Smooth muscle cell (in vitro differentiated cells): ENCODE measurements around the gene KRTAP10-10. TPM values are rescaled to one million over a fixed set of nuclear protein-coding genes. Genes with fewer than 3 reads are reported as not detected.

Experiments
- DNase-seq: peaks from one replicate; lab custom pipeline; 2025; ENCODE audit not compliant: unreplicated experiment; lab: John Stamatoyannopoulos, UW
- H2AFZ ChIP-seq: fragments of 200-600 bp; sonication (generic); 2 replicates; pipeline ENCODE4 v1.6.0; 2016; ENCODE audit warnings: antibody characterized with exemption, low read depth, mild to moderate bottlenecking
- H3F3A ChIP-seq: fragments of 200-600 bp; sonication (generic); 2 replicates; pipeline ENCODE4 v1.6.0; 2017; ENCODE audit warnings: antibody characterized with exemption, low read depth
- H3K27ac ChIP-seq: fragments of 200-600 bp; sonication (generic); 2 replicates; pipeline ENCODE4 v1.5.1; 2016; ENCODE audit warnings: low read depth, mild to moderate bottlenecking
- H3K27me3 ChIP-seq: fragments of 200-600 bp; sonication (generic); 2 replicates; pipeline ENCODE4 v1.6.1; 2016; ENCODE audit warnings: low read depth, mild to moderate bottlenecking
- H3K36me3 ChIP-seq: fragments of 200-600 bp; sonication (generic); 2 replicates; pipeline ENCODE4 v1.5.1; 2016; ENCODE audit warnings: low read depth
- H3K4me1 ChIP-seq: fragments of 200-600 bp; sonication (generic); 2 replicates; pipeline ENCODE4 v1.5.1; 2016; ENCODE audit warnings: low read depth
- H3K4me2 ChIP-seq: fragments of 200-600 bp; sonication (generic); 2 replicates; pipeline ENCODE4 v1.6.0; 2016; ENCODE audit warnings: mild to moderate bottlenecking
- H3K4me3 ChIP-seq: fragments of 200-600 bp; sonication (generic); 2 replicates; pipeline ENCODE4 v1.5.1; 2016; ENCODE audit warnings: mild to moderate bottlenecking
- H3K79me2 ChIP-seq: fragments of 200-600 bp; sonication (generic); 2 replicates; pipeline ENCODE4 v1.6.0; 2016; ENCODE audit warnings: low read depth, mild to moderate bottlenecking
- H3K9ac ChIP-seq: fragments of 200-600 bp; sonication (generic); 2 replicates; pipeline ENCODE4 v1.6.0; 2016; ENCODE audit warnings: low read depth
- H3K9me3 ChIP-seq: fragments of 200-600 bp; sonication (generic); replicated peaks from 2 replicates; pipeline ENCODE4 v1.5.1; 2016; ENCODE audit warnings: low read depth
- H4K20me1 ChIP-seq: fragments of 200-600 bp; sonication (generic); 2 replicates; pipeline ENCODE4 v1.6.0; 2016; ENCODE audit warnings: low read depth
- WGBS: methylation state at CpG from one replicate; pipeline ENCODE4 v1.1.7; 2016; ENCODE audit warnings: low lambda C conversion rate; 5-methylcytosine and 5-hydroxymethylcytosine counted together
- polyA plus RNA-seq: library from polyadenylated mRNA; unstranded; fragments of >200 nt; fragmentation: Nextera tagmentation; extraction: Ambion mirVana; gene quantifications from 2 replicates; pipeline ENCODE4 v1.2.1, GENCODE V29; 2016
- total RNA-seq: library from RNA; depleted of rRNA; stranded (reverse); fragments of >200 nt; gene quantifications from 2 replicates; pipeline ENCODE4 v1.2.3, GENCODE V29; 2014
- TF ChIP-seq, protein P1 (sequence below): fragments of 200-600 bp; sonication (generic); IDR thresholded peaks from 2 replicates; pipeline ENCODE4 v1.5.1; 2017; ENCODE audit warnings: borderline replicate concordance, mild to moderate bottlenecking, antibody characterized with exemption; ENCODE audit not compliant: insufficient read depth, poor library complexity, severe bottlenecking

The KRTAP10-10 gene
- total and polyA plus RNA-seq, 2 experiments from 2014 or later, result not detected

DNA sequence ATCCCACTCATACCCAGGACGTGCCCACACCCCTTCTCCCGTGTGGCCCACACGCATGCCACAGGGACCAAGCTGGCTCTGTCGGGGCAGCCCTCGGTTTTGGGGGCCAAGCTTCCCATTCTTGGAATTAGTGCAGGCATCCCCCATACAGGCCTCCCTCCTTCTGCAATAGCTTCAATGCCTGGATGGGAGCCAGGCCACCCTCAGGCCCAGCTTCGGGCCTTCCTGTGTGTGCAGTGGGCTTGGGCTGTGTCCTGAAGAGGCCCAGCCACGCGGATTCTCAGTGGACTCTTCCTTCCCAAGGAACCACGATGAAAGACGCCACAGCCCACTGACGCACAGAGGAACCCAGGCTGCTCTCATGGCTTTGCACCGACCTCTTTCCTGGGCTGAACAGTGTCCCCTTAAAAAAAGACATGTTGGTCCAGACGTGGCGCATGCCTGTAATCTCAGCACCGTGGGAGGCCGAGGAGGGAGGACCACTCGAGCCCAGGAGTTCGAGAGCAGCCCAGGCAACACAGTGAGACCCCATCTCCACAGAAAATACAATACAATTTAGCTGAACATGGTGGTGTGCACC is 12.5 kb downstream of the KRTAP10-10 start:
- Histone ChIP-seq H4K20me1 (no peaks in the 10 kb centered on the region), H3K27me3 (no peaks in the 10 kb centered on the region), H3K9me3 (no peaks in the 10 kb centered on the region), H3K36me3 (no peaks in the 10 kb centered on the region), H3K4me3 (no peak overlapping the region), H3K4me1 (no peaks in the 10 kb centered on the region), H3K4me2 (no peak overlapping the region), H2AFZ (no peak overlapping the region), H3K79me2 (no peaks in the 10 kb centered on the region), H3K27ac (no peak overlapping the region), H3K9ac (no peak overlapping the region), H3F3A (no peaks in the 10 kb centered on the region)
- no peak for DNase-seq
- WGBS, result 93% methylated on average over 18 of the region's 18 CpGs
- TF ChIP-seq, protein P1, sequence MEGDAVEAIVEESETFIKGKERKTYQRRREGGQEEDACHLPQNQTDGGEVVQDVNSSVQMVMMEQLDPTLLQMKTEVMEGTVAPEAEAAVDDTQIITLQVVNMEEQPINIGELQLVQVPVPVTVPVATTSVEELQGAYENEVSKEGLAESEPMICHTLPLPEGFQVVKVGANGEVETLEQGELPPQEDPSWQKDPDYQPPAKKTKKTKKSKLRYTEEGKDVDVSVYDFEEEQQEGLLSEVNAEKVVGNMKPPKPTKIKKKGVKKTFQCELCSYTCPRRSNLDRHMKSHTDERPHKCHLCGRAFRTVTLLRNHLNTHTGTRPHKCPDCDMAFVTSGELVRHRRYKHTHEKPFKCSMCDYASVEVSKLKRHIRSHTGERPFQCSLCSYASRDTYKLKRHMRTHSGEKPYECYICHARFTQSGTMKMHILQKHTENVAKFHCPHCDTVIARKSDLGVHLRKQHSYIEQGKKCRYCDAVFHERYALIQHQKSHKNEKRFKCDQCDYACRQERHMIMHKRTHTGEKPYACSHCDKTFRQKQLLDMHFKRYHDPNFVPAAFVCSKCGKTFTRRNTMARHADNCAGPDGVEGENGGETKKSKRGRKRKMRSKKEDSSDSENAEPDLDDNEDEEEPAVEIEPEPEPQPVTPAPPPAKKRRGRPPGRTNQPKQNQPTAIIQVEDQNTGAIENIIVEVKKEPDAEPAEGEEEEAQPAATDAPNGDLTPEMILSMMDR, result no peak

GRCh38 chr21:44650265-44650972 is 13.3 kb downstream of the KRTAP10-10 start:
- Histone ChIP-seq H3F3A (no peaks in the 10 kb centered on the region), H3K27ac (no peak overlapping the region), H3K79me2 (no peaks in the 10 kb centered on the region), H3K9me3 (no peaks in the 10 kb centered on the region), H3K27me3 (no peaks in the 10 kb centered on the region), H2AFZ (no peak overlapping the region), H3K4me2 (no peak overlapping the region), H3K9ac (no peak overlapping the region), H3K36me3 (no peaks in the 10 kb centered on the region), H4K20me1 (no peaks in the 10 kb centered on the region), H3K4me3 (no peak overlapping the region), H3K4me1 (no peaks in the 10 kb centered on the region)
- WGBS, result 92% methylated on average over 20 of the region's 20 CpGs
- TF ChIP-seq, protein P1, result no peak
- no peak for DNase-seq

DNA sequence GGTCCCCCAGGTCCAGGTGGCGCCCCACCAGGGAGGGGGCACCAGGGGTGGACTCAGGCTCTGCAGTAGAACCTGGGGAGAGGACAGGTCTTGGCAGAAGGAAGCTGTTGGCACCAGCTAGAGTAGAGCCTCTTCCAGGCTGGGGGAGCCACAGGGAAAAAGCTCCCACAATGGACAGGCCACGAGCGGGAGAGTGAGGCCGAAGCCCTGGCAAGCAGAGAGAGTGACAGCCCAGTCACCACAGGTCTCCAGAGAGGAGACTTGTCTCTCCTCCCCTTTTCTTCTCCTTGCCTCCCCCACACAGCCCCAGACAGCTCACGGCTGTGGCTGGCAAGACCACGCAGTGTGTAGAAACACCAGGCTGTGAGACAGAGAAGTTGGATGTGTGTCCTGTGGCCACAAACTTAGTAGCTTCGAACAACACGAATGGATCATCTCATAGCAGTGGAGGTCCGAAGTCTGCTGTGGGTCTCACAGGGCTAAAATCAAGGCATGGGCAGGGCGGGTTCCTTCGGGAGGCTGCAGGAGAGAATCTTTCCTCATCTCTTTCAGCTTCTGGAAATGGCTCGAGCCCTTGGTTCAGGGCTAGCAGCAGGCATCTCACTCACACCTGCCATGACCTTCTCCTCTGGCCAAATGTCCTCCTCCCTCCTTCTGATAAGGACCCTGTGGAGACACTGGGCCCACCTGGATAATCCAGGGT is 14.0 kb downstream of the KRTAP10-10 start:
- H3K27ac ChIP-seq, result no peak overlapping the region
- TF ChIP-seq, protein P1, result no peak
- no peak overlapping the region for H3K4me3 ChIP-seq
- H3F3A ChIP-seq, result no peaks in the 10 kb centered on the region
- H3K36me3 ChIP-seq, result no peaks in the 10 kb centered on the region
- H4K20me1 ChIP-seq, result no peaks in the 10 kb centered on the region
- no peaks in the 10 kb centered on the region for H3K9me3 ChIP-seq
- H3K27me3 ChIP-seq, result no peaks in the 10 kb centered on the region
- WGBS, result 92% methylated on average over 12 of the region's 12 CpGs
- H3K9ac ChIP-seq, result no peak overlapping the region
- H2AFZ ChIP-seq, result no peak overlapping the region
- H3K4me2 ChIP-seq, result no peak overlapping the region
- no peak for DNase-seq
- H3K4me1 ChIP-seq, result no peaks in the 10 kb centered on the region
- H3K79me2 ChIP-seq, result no peaks in the 10 kb centered on the region
